Right cardiac atrium (tissue), 5 donors: ENCODE results near the gene YWHAG. TPM values are rescaled to one million over a fixed set of nuclear protein-coding genes. Genes with fewer than 3 reads are reported as not detected.
"Not testable (repeated sequence)": the region's sequence is repeated elsewhere in the genome, so short reads cannot be mapped to it uniquely, and the experiment has no call there.

ENCODE experiments used
- ATAC-seq, 2 donors: fragments of 200-7000 bp; cut with Tn5 transposase; one replicate each; pipeline versions ENCODE4 v1.8.0 to v1.9.1; 2020; ENCODE audit warnings: moderate library complexity in 2 of 2, mild to moderate bottlenecking in 1 of 2
- DNase-seq, 3 donors: peaks; one replicate each; pipeline ENCODE4 v3.0.0-alpha.2; 2020
- H3K27ac ChIP-seq: one replicate; pipeline ENCODE4 v1.5.1; 2013; ENCODE audit warnings: mild to moderate bottlenecking, low read length, control low read depth, moderate library complexity
- H3K27me3 ChIP-seq: one replicate; pipeline ENCODE4 v1.6.1; 2013; ENCODE audit not compliant: control insufficient read depth, insufficient read depth
- H3K4me1 ChIP-seq: one replicate; pipeline ENCODE4 v1.6.1; 2013; ENCODE audit warnings: low read length; ENCODE audit not compliant: control insufficient read depth, insufficient read depth
- H3K4me3 ChIP-seq: one replicate; pipeline ENCODE4 v1.5.1; 2013; ENCODE audit warnings: low read length, control low read depth
- H3K9me3 ChIP-seq: one replicate; pipeline ENCODE4 v1.6.1; 2013; ENCODE audit warnings: low read length; ENCODE audit not compliant: control insufficient read depth
- WGBS: extraction: QIAGEN DNeasy Blood & Tissue Kit; methylation state at CpG from one replicate; pipeline ENCODE4 v1.1.7; 2013; 5-methylcytosine and 5-hydroxymethylcytosine counted together
- intact Hi-C, 4 donors: fragments of 100-400 bp; cut with DNase I; formaldehyde crosslinking; loops; one replicate each; pipeline versions ENCODE4 v1.11.0 to v1.14.0; 2022 to 2023
- polyA plus RNA-seq: library from polyadenylated mRNA; stranded (reverse); fragments of 200-250 nt; gene quantifications from one replicate; pipeline ENCODE4 v1.2.3, GENCODE V29; 2013
- total RNA-seq, 4 donors: library from RNA; stranded (reverse); fragmentation: NEBNext Ultra II Directional; extraction: Animal tissue kit (Norgen Biotek cat#: 25700); gene quantifications; one replicate each; pipeline ENCODE4 v1.2.1, GENCODE V29; 2021
- donor health status: healthy with polysubstance abuse.
- donor health status: DM: no; HTN: yes; CAD: no.
- donor health status: DM: no; HTN: no; CAD: no.
- donor health status: DM: no; HTN: yes; CAD: no; lungs with severe emphysema.
- donor health status: DM: yes; HTN: yes; CAD: no.

The YWHAG gene
- total and polyA plus RNA-seq, 5 donors: 139 to 282 (median 237) TPM

GRCh38 chr7:76336094-76336493, 22.7 kb downstream of the YWHAG start:
- ATAC-seq: no peak
- DNase-seq: no peak
- Histone ChIP-seq H3K9me3 (no peaks in the 10 kb centered on the region), H3K27me3 (no peaks in the 10 kb centered on the region), H3K4me1 (peaks cover 30% of the 10 kb centered on the region), H3K4me3 (no peak overlapping the region), H3K27ac (peak overlapping the region; percentile 65)
- intact Hi-C loops: no loop called here

DNA sequence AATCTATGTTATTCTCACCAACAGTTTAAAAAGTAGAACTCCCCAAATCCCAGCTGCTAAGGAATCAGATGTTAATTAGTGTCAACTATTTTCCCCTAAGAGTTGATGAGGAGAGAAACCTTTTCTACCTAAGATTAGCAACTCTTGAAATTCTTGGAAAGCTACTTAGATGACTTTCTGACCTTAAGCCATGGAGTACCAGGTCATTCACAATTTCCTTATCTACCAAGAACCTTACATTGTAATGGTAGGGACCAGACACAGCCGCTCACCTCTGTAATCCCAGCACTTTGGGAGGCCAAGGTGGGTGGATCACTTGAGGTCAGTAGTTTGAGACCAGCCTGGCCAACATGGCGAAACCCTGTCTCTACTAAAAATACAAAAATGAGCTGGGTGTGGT, 23.4 kb downstream of the YWHAG start:
- ATAC-seq, DNase-seq, H3K4me3 ChIP-seq, H3K9me3 ChIP-seq, H3K27me3 ChIP-seq, intact Hi-C loops: not testable (repeated sequence)
- peak overlapping the region; percentile 65 for H3K27ac ChIP-seq
- WGBS: 82% methylated on average over 2 of the region's 2 CpGs
- peaks cover 27% of the 10 kb centered on the region for H3K4me1 ChIP-seq

DNA sequence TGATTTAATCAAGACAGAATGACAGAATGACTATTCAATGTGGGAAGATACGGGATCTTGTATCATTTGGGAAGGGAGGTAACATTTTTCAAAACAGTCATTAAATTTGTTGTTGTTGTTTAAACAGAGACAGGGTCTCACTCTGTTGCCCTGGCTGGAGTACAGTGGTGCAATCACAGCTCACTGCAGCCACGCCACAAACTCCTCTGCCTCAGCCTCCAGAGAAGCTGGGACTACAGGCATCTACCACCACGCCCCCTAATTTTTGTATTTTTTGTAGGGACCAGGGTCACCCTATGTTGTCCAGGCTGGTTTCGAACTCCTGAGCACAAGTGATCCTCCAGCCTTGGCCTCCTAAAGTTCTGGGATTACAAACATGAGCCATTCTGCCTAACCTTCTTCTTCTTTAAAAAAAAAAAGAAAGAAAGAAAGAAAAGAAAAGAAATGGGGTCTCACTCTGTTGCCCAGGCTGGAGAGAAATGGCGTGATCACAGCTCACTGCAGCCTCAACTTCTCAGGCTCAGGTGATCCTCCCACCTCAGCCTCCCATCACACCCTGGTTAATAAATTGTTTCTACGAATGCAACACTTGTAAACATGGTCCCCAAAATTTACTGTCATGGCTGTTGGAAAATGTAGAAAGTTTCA, 24.3 kb downstream of the YWHAG start:
- no peak for DNase-seq
- intact Hi-C loops: no loop called here
- WGBS: 83% methylated on average over 6 of the region's 6 CpGs
- H3K9me3 ChIP-seq: no peaks in the 10 kb centered on the region
- peak overlapping the region; percentile 83 for H3K27ac ChIP-seq
- ATAC-seq: no peak
- H3K4me3 ChIP-seq: no peak overlapping the region
- peaks cover 27% of the 10 kb centered on the region for H3K4me1 ChIP-seq
- no peaks in the 10 kb centered on the region for H3K27me3 ChIP-seq

DNA sequence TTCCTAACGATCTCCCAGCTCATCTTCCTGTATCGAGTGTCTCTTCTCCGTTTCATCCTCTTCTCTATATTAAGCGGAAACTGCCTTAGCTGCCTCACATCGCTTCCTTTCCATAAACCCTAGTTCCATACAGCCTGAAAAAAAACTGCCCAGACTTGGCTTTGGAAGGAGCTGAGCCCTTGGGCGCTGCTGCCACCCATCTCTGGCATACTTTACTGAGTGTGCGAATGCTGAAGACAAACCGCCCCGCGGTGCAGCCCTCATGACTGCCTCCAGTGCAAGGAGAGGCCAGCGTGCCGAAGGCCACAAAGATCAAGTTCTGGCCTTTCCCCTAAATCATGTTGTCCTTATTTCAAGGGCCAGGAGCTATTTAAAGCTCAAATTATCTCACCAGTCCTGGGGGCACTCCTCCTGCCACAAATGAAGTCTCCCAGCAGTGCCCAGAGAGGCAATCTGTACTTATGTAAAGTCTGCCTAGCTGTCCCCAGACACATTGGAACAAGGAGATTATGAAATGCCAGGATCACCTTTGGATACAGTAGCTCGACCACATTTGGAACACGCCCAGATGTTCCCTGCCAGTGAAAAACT, 25.2 kb downstream of the YWHAG start:
- intact Hi-C loops: no loop called here
- peak; percentile 86 to 88 for ATAC-seq
- Histone ChIP-seq H3K4me1 (peaks cover 26% of the 10 kb centered on the region), H3K27ac (peak overlapping the region; percentile 95), H3K4me3 (no peak overlapping the region), H3K9me3 (no peaks in the 10 kb centered on the region), H3K27me3 (no peaks in the 10 kb centered on the region)
- DNase-seq: peak; percentile 75 to 88 (median 86)
- WGBS: 49% methylated on average over 14 of the region's 14 CpGs

GRCh38 chr7:76332078-76332477, 26.7 kb downstream of the YWHAG start:
- no peaks in the 10 kb centered on the region for H3K27me3 ChIP-seq

GRCh38 chr7:76330673-76331072, 28.1 kb downstream of the YWHAG start:
- Histone ChIP-seq H3K27ac (peak overlapping the region; percentile 3), H3K27me3 (no peaks in the 10 kb centered on the region), H3K4me1 (peaks cover 19% of the 10 kb centered on the region), H3K4me3 (no peak overlapping the region), H3K9me3 (no peaks in the 10 kb centered on the region)
- intact Hi-C loops: no loop called here
- ATAC-seq (no peak), DNase-seq (no peak)
- 89% methylated on average over 5 of the region's 5 CpGs for WGBS

More at GRCh38 chr7:76332078-76332477, 26.7 kb downstream of the YWHAG start:
- no peak for ATAC-seq
- Histone ChIP-seq H3K4me1 (peaks cover 20% of the 10 kb centered on the region), H3K4me3 (no peak overlapping the region), H3K9me3 (no peaks in the 10 kb centered on the region), H3K27ac (peak overlapping the region; percentile 67)
- intact Hi-C loops: no loop called here
- no peak for DNase-seq
- WGBS: 62% methylated on average over 9 of the region's 9 CpGs

- Histone ChIP-seq H3K4me1 (peaks cover 18% of the 10 kb centered on the region), H3K27ac (no peak overlapping the region)
Observed at GRCh38 chr7:76330261-76330660, 28.5 kb downstream of the YWHAG start.

DNA sequence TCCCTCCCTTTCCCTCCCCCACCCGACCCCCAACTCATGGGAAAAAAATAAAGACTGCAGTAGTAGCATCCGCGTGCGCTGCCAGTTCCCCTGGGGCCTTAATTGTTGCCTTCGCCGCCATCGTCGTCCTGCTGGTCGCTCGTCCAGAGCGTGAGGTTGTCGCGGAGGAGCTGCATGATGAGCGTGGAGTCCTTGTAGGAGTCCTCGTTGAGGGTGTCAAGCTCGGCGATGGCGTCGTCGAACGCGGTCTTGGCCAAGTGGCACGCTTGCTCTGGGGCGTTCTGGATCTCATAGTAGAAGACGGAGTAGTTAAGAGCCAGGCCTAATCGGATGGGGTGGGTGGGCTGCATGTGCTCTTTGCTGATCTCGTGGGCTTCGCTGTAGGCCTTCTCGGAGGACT, 29.3 kb downstream of the YWHAG start:
- no peak overlapping the region for H3K27ac ChIP-seq
- ATAC-seq (no peak), DNase-seq (no peak)
- no peaks in the 10 kb centered on the region for H3K9me3 ChIP-seq
- intact Hi-C loops: no loop called here
- 93% methylated on average over 29 of the region's 29 CpGs for WGBS
- H3K27me3 ChIP-seq: no peaks in the 10 kb centered on the region
- H3K4me3 ChIP-seq: no peak overlapping the region
- H3K4me1 ChIP-seq: peaks cover 16% of the 10 kb centered on the region

More at GRCh38 chr7:76330261-76330660, 28.5 kb downstream of the YWHAG start:
- no peak overlapping the region for H3K4me3 ChIP-seq
- H3K27me3 ChIP-seq: no peaks in the 10 kb centered on the region
- H3K9me3 ChIP-seq: no peaks in the 10 kb centered on the region
- 45% methylated on average over 4 of the region's 4 CpGs for WGBS
- DNase-seq (no peak), ATAC-seq (no peak)
- intact Hi-C loops: no loop called here

DNA sequence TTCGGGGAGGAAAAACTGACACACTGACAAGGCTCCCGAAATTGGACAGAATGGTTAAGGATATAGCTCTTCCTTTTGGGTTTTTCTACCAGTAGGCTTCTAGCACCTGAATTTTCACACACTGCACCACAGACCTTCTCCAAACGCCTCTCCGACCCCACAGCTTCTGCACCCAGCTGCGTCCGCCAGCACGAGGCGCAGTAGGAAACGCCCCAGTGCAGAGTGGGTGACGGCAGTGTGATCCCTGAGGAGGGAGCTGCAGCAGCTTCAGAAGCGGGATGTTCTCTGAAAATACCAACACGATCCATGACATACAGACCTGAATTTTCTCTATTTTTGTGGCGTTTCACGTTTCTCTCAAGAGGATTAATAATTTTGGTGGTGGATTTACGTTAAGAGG, 30.4 kb downstream of the YWHAG start:
- intact Hi-C loops: no loop called here
- WGBS: 74% methylated on average over 15 of the region's 15 CpGs
- ATAC-seq: peak in 1 of 2 donors; percentile 43
- Histone ChIP-seq H3K4me3 (no peak overlapping the region), H3K9me3 (no peaks in the 10 kb centered on the region), H3K27ac (peak overlapping the region; percentile 59), H3K27me3 (no peaks in the 10 kb centered on the region), H3K4me1 (peaks cover 10% of the 10 kb centered on the region)
- DNase-seq: no peak

DNA sequence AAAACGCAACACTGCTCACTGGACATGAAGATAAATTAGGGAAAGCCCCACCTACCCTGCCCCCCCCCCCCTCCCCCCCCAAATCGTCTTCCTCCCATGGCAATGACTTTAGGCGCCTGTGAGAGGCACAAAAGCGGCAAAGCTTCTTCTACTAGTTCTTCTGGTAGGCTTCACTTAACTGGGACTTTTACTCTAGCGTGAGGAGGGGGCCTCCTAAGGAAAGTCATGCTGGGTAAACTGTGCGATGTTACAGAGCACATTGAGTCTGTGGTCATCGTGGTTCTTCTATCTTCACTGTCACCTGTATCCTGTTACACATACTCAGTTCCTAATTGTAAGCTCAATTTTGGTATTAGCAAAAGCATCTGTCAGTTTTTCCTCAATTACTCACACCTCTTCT, 31.2 kb downstream of the YWHAG start:
- H3K9me3 ChIP-seq: no peaks in the 10 kb centered on the region
- WGBS: 40% methylated on average over 7 of the region's 7 CpGs
- peaks cover 11% of the 10 kb centered on the region for H3K4me1 ChIP-seq

DNA sequence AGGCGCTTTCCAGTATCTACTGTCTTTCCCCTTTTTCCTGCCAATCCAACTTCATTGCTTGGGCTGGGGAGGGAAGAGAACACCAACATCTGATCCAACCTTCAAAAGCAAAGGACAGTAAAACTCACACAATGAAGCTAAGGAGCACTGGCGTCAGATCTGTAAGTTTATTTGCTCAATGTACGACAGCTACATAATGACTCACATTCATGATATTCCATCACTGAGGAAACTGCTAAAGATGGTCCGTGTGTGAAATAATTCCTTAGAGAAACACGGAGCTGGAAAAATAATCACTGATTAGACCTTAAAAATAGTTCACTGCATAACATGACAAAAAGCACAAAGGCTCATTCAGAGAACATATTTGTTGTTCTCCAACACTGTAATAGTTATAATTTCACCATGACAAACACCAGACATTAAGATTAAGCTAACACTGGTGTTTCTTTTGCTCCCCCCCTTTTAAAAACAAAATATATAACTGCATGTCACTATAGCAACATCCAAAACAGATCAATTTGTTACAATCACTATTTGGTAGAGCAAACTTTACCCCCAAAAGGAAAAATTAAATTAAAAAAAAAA, 32.1 kb downstream of the YWHAG start:
- Histone ChIP-seq H3K9me3 (no peaks in the 10 kb centered on the region), H3K27me3 (no peaks in the 10 kb centered on the region), H3K4me1 (peaks cover 9% of the 10 kb centered on the region), H3K27ac (peak overlapping the region; percentile 64), H3K4me3 (no peak overlapping the region)
- intact Hi-C loops: no loop called here
- 39% methylated on average over 5 of the region's 5 CpGs for WGBS
- ATAC-seq (peak in 1 of 2 donors; percentile 9), DNase-seq (no peak)

More for the DNA sequence above, 31.2 kb downstream of the YWHAG start:
- Histone ChIP-seq H3K27me3 (no peaks in the 10 kb centered on the region), H3K4me3 (no peak overlapping the region), H3K27ac (peak overlapping the region; percentile 61)
- intact Hi-C loops: no loop called here
- no peak for ATAC-seq
- no peak for DNase-seq
